Tibial artery (tissue), 4 donors: ENCODE measurements around the gene SPATA45.

Source experiments
- DNase-seq, 2 donors: peaks; one replicate each; pipeline ENCODE4 v3.0.0-alpha.2; 2019
- H3K27ac ChIP-seq, 2 donors: fragments of 200-600 bp; sonication (generic) in 1 of 2; 1 replicate in 1 of 2; 2 replicates in 1 of 2; pipeline ENCODE4 v1.5.1; 2018 to 2019; ENCODE audit warnings: mild to moderate bottlenecking in 1 of 2
- H3K27me3 ChIP-seq, 2 donors: fragments of 200-600 bp; sonication (generic) in 1 of 2; one replicate each; pipeline versions ENCODE4 v1.5.1 to v1.6.0; 2016 to 2019
- H3K36me3 ChIP-seq, 3 donors: fragments of 200-600 bp; sonication (generic) in 2 of 3; one replicate each; pipeline ENCODE4 v1.5.1; 2016 to 2019; ENCODE audit warnings: mild to moderate bottlenecking in 2 of 3
- H3K4me1 ChIP-seq, 4 donors: fragments of 200-600 bp; sonication (generic) in 2 of 4; 1 replicate in 3 of 4; 2 replicates in 1 of 4; pipeline ENCODE4 v1.5.1; 2016 to 2019
- H3K4me3 ChIP-seq, 2 donors: fragments of 200-600 bp; sonication (generic) in 1 of 2; 1 replicate in 1 of 2; 2 replicates in 1 of 2; pipeline ENCODE4 v1.5.1; 2018 to 2019; ENCODE audit warnings: mild to moderate bottlenecking in 2 of 2
- H3K9me3 ChIP-seq, 3 donors: fragments of 200-600 bp; sonication (generic) in 1 of 3; one replicate each; pipeline ENCODE4 v1.5.1; 2016 to 2019
- CTCF ChIP-seq, 2 experiments: fragments of 200-600 bp in 1 of 2; fragments of 450-650 bp in 1 of 2; IDR thresholded peaks; one replicate each; pipeline ENCODE4 v1.5.1; 2017 to 2019; ENCODE audit warnings: antibody characterized with exemption in 2 of 2, mild to moderate bottlenecking in 1 of 2, moderate library complexity in 1 of 2
- intact Hi-C: fragments of 100-400 bp; cut with DNase I; formaldehyde crosslinking; loops from one replicate; pipeline ENCODE4 v1.15.0; 2023; ENCODE audit warnings: low total_unique reads

SPATA45 gene

GRCh38 chr1:212860713-212861581, 13.5 kb upstream of the SPATA45 start:
- Histone ChIP-seq H3K27me3 (no peaks in the 10 kb centered on the region), H3K27ac (no peak overlapping the region), H3K9me3 (no peaks in the 10 kb centered on the region), H3K4me1 (peaks cover 0 to 27% (median 19%) of the 10 kb centered on the region in 4 donors), H3K4me3 (no peak overlapping the region), H3K36me3 (peaks cover 0 to 10% (median 0%) of the 10 kb centered on the region in 3 donors)
- no peak for DNase-seq
- intact Hi-C loops: no loop called here
- no peak for TF ChIP-seq CTCF (IDR thresholded peaks at IDR 0.05)

- H3K27me3 ChIP-seq: no peaks in the 10 kb centered on the region
- intact Hi-C loops: loop anchor here (10.0 kb wide), 2 partner anchors 64 to 156 kb away; partner anchors contain the start of genes ANGEL2, NSL1 and TATDN3
- peak overlapping the region; percentile 88 to 89 for H3K27ac ChIP-seq
- TF ChIP-seq CTCF (IDR thresholded peaks at IDR 0.05): no peak
- no peaks in the 10 kb centered on the region for H3K9me3 ChIP-seq
- H3K4me1 ChIP-seq: peaks cover 0 to 27% (median 19%) of the 10 kb centered on the region in 4 donors
- no peaks in the 10 kb centered on the region for H3K36me3 ChIP-seq
- DNase-seq: no peak
- H3K4me3 ChIP-seq: peak overlapping the region; percentile 89 to 96
These were observed 11.2 kb upstream of the SPATA45 start for GRCh38 chr1:212858461-212859265.

- TF ChIP-seq CTCF (IDR thresholded peaks at IDR 0.05): no peak
- Histone ChIP-seq H3K9me3 (no peaks in the 10 kb centered on the region), H3K4me1 (peaks cover 0 to 27% (median 19%) of the 10 kb centered on the region in 4 donors), H3K27ac (peak within 1 kb of the TSS; percentile 88 to 89), H3K4me3 (peak within 1 kb of the TSS; percentile 89 to 96), H3K27me3 (no peaks in the 10 kb centered on the region), H3K36me3 (no peaks in the 10 kb centered on the region)
- intact Hi-C loops: loop anchor here (10.0 kb wide), 2 partner anchors 63 to 157 kb away; partner anchors contain the start of genes ANGEL2, NSL1 and TATDN3
- peak; percentile 98 for DNase-seq
These were observed 10.6 kb upstream of the SPATA45 start, which contains the start of gene FLVCR1 for GRCh38 chr1:212857992-212858460. Gene FLVCR1 (plus strand): TSS chr1:212858275. CDS start chr1:212858453, 178 bp downstream.

- DNase-seq: no peak
- H3K36me3 ChIP-seq: no peaks in the 10 kb centered on the region
- H3K4me3 ChIP-seq: peak overlapping the region; percentile 89 to 96
- H3K27ac ChIP-seq: peak overlapping the region in 1 of 2 donors; percentile 89
- intact Hi-C loops: loop anchor here (10.0 kb wide), 2 partner anchors 62 to 158 kb away; partner anchors contain the start of genes ANGEL2, NSL1 and TATDN3
- H3K27me3 ChIP-seq: no peaks in the 10 kb centered on the region
- peaks cover 0 to 27% (median 19%) of the 10 kb centered on the region in 4 donors for H3K4me1 ChIP-seq
- TF ChIP-seq CTCF (IDR thresholded peaks at IDR 0.05): no peak
- no peaks in the 10 kb centered on the region for H3K9me3 ChIP-seq
These were observed 9.3 kb upstream of the SPATA45 start for GRCh38 chr1:212856755-212857154.

GRCh38 chr1:212853658-212854057, 6.2 kb upstream of the SPATA45 start:
- Histone ChIP-seq H3K27me3 (no peaks in the 10 kb centered on the region), H3K36me3 (no peaks in the 10 kb centered on the region), H3K4me3 (no peak overlapping the region), H3K27ac (no peak overlapping the region), H3K4me1 (peaks cover 0 to 8% (median 6%) of the 10 kb centered on the region in 4 donors), H3K9me3 (peaks cover 0 to 4% (median 0%) of the 10 kb centered on the region in 3 donors)
- TF ChIP-seq CTCF (IDR thresholded peaks at IDR 0.05): no peak
- intact Hi-C loops: loop anchor here (10.0 kb wide), 2 partner anchors 59 to 161 kb away; partner anchors contain the start of genes ANGEL2, NSL1 and TATDN3
- no peak for DNase-seq
